Fibroblast of lung (primary cell): Measurements from ENCODE around the gene BIN1. TPM values are rescaled to one million over a fixed set of nuclear protein-coding genes. Genes with fewer than 3 reads are reported as not detected.

ENCODE experiments used
- DNase-seq, 2 donors: peaks; one replicate each; pipeline versions ENCODE4 v3.0.0 to v3.0.0-alpha.2; 2010; ENCODE audit warnings: low read depth in 2 of 2
- H2AFZ ChIP-seq: 2 replicates; pipeline ENCODE4 v1.5.1; 2012; ENCODE audit warnings: low read length, control low read depth, inconsistent platforms
- H3K27ac ChIP-seq: 2 replicates; pipeline ENCODE4 v1.5.1; 2011; ENCODE audit warnings: low read length, control low read depth; ENCODE audit not compliant: insufficient read depth
- H3K27me3 ChIP-seq: 2 replicates; pipeline ENCODE4 v1.5.1; 2011; ENCODE audit warnings: mild to moderate bottlenecking, low read length; ENCODE audit not compliant: control insufficient read depth, insufficient read depth
- H3K36me3 ChIP-seq: 2 replicates; pipeline ENCODE4 v1.5.1; 2011; ENCODE audit warnings: low read length; ENCODE audit not compliant: control insufficient read depth, insufficient read depth
- H3K4me1 ChIP-seq: 2 replicates; pipeline ENCODE4 v1.5.1; 2011; ENCODE audit warnings: low read length; ENCODE audit not compliant: control insufficient read depth, insufficient read depth; ENCODE audit errors: extremely low read depth
- H3K4me2 ChIP-seq: 2 replicates; pipeline ENCODE4 v1.5.1; 2011; ENCODE audit warnings: low read length, control low read depth; ENCODE audit not compliant: insufficient read depth; ENCODE audit errors: extremely low read depth
- H3K4me3 ChIP-seq, 4 experiments: fragments of 200-600 bp in 1 of 4; sonication (generic) in 1 of 4; replicated peaks in 1 of 4; 2 replicates each; pipeline ENCODE4 v1.5.1; 2011 to 2016; ENCODE audit warnings: low read length in 4 of 4, low read depth in 3 of 4, mild to moderate bottlenecking in 3 of 4, control low read depth in 2 of 4, inconsistent platforms in 1 of 4, mixed read lengths in 1 of 4; ENCODE audit not compliant: insufficient read depth in 1 of 4; ENCODE audit errors: control extremely low read depth in 1 of 4
- H3K79me2 ChIP-seq: 2 replicates; pipeline ENCODE4 v1.5.1; 2012; ENCODE audit warnings: mild to moderate bottlenecking, low read length, inconsistent platforms; ENCODE audit not compliant: control insufficient read depth, insufficient read depth
- H3K9ac ChIP-seq: 2 replicates; pipeline ENCODE4 v1.5.1; 2011; ENCODE audit warnings: mild to moderate bottlenecking, low read length, control low read depth; ENCODE audit not compliant: insufficient read depth
- H3K9me3 ChIP-seq: 2 replicates; pipeline ENCODE4 v1.5.1; 2012; ENCODE audit warnings: low read depth, low read length; ENCODE audit not compliant: control insufficient read depth, insufficient read depth
- H4K20me1 ChIP-seq: 2 replicates; pipeline ENCODE4 v1.5.1; 2011; ENCODE audit warnings: low read length; ENCODE audit not compliant: control insufficient read depth, insufficient read depth; ENCODE audit errors: extremely low read depth
- EZH2 ChIP-seq: IDR thresholded peaks from 2 replicates; pipeline ENCODE4 v1.5.1; 2012; ENCODE audit warnings: low read length, control low read depth, mild to moderate bottlenecking; ENCODE audit errors: missing control alignments
- polyA plus RNA-seq, 2 donors: library from polyadenylated mRNA; depleted of rRNA in 1 of 2; stranded (reverse) in 1 of 2; unstranded in 1 of 2; fragments of >200 nt; gene quantifications; 2 replicates each; pipeline ENCODE4 v1.2.1, GENCODE V29; 2011 to 2012; ENCODE audit warnings: missing spikeins in 1 of 2
- total RNA-seq: library from RNA; depleted of rRNA; stranded (reverse); fragments of >200 nt; gene quantifications from 2 replicates; pipeline ENCODE4 v1.2.1, GENCODE V29; 2014
- TF ChIP-seq, protein P1 (sequence below), 2 donors: IDR thresholded peaks in 1 of 2; conservative IDR thresholded peaks in 1 of 2; 1 replicate in 1 of 2; 2 replicates in 1 of 2; pipeline ENCODE4 v1.5.1; 2011 to 2012; ENCODE audit warnings: low read length in 2 of 2, control low read depth in 1 of 2, inconsistent platforms in 1 of 2, low read depth in 1 of 2, mild to moderate bottlenecking in 1 of 2

BIN1 gene
- total and polyA plus RNA-seq, 2 donors (not counting 1 experiment from before 2014, with no cell fraction given): 17.3 to 68.7 TPM

DNA sequence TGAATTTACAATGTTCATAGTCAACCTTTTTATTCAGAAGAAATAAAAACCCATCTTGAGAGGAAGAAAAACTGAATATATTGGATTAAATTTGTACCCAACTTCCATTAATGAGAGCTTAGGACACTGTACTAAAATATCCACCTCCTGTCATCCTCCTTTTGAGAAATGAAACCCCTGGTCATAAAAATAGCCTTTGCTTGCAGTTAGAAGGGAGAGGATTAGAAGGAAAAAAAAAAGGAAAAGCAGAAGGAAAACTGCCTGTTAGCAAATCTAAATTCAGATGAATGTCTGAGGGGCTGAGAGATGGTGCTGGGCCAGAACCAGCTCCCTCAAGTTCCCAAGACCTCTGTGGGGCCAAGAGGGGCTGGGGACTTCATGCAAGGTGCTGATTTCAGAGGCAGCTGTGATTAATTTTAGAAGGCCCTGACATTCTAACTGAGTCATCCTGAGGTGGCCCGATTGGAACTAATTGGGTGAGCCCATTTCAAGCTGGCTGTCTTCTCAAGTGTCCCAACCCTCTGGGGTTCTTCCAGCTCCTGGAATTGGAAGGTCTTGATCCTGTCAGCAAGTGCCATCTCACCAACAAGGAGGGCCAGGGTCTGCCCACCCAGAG is 38.4 kb upstream of the BIN1 start:
- Histone ChIP-seq H4K20me1 (no peaks in the 10 kb centered on the region), H3K27me3 (peaks cover 4% of the 10 kb centered on the region), H2AFZ (no peak overlapping the region), H3K4me2 (no peak overlapping the region), H3K79me2 (no peaks in the 10 kb centered on the region), H3K4me3 (no peak overlapping the region), H3K9ac (no peak overlapping the region), H3K27ac (no peak overlapping the region), H3K4me1 (peaks cover 9% of the 10 kb centered on the region), H3K36me3 (no peaks in the 10 kb centered on the region), H3K9me3 (no peaks in the 10 kb centered on the region)
- TF ChIP-seq, protein P1, sequence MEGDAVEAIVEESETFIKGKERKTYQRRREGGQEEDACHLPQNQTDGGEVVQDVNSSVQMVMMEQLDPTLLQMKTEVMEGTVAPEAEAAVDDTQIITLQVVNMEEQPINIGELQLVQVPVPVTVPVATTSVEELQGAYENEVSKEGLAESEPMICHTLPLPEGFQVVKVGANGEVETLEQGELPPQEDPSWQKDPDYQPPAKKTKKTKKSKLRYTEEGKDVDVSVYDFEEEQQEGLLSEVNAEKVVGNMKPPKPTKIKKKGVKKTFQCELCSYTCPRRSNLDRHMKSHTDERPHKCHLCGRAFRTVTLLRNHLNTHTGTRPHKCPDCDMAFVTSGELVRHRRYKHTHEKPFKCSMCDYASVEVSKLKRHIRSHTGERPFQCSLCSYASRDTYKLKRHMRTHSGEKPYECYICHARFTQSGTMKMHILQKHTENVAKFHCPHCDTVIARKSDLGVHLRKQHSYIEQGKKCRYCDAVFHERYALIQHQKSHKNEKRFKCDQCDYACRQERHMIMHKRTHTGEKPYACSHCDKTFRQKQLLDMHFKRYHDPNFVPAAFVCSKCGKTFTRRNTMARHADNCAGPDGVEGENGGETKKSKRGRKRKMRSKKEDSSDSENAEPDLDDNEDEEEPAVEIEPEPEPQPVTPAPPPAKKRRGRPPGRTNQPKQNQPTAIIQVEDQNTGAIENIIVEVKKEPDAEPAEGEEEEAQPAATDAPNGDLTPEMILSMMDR (conservative IDR thresholded peaks at IDR 0.05 in 1 of 2, IDR thresholded peaks at IDR 0.05 in 1 of 2; ENCODE audit: low read depth in 1 of 2, low read length in 2 of 2): no peak
- TF ChIP-seq EZH2: no peak
- DNase-seq: peak in 1 of 2 donors; percentile 65

DNA sequence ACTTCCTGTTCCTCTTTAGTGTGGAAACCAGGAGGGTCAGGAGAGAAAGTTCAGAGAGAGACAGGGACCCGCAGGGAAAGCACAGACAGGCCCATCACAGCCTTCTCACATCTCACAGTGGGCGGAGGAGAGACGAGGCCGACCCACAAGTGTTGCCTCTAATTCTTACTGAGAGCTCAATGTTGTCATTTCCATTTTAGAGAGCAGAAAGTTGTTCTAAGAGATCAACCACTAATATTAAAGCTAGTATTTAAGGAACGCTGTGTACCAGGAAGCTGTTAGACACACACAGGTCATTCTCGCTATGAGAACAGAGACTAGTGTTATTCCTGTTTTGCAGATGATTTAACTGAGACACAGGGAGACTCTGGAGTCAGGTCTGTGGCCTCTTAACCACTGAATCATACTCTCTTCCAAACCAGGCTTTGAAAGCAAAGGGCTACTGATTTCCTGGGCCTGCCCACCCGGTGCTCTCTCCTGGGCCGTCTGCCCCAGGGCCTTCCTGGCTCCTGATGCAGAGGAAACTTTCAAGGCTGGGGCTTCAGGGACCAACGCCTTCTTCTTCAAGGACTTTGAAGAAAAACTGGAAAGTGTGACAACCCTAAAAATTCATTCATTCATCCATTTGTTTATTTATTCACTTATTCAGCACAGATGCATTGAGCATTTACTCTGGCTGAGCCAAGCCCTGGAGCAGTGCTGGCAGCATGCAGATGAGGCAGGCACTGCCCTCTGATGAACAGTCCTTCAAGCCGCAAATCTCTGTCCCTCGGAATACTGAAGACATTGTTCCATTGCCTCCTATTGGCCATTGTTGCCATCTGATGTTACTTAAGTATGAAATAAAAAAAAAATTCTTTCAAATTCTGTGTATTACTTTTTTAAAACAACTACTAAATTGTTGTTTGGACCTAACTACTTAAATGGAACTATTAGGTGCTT is 37.2 kb upstream of the BIN1 start:
- Histone ChIP-seq H3K36me3 (no peaks in the 10 kb centered on the region), H2AFZ (peak overlapping the region; percentile 56), H3K4me1 (peaks cover 9% of the 10 kb centered on the region), H3K9ac (no peak overlapping the region), H3K4me3 (no peak overlapping the region), H3K27ac (no peak overlapping the region), H4K20me1 (no peaks in the 10 kb centered on the region), H3K9me3 (no peaks in the 10 kb centered on the region), H3K4me2 (no peak overlapping the region), H3K27me3 (peaks cover 4% of the 10 kb centered on the region), H3K79me2 (no peaks in the 10 kb centered on the region)
- TF ChIP-seq, protein P1 (conservative IDR thresholded peaks at IDR 0.05 in 1 of 2, IDR thresholded peaks at IDR 0.05 in 1 of 2; ENCODE audit: low read depth in 1 of 2, low read length in 2 of 2): peak in 1 of 2 donors; percentile 13
- TF ChIP-seq EZH2: no peak
- DNase-seq: peak; percentile 55 to 70
